Caco-2 (cell line): ENCODE data around the gene IRF2. TPM values are rescaled to one million over a fixed set of nuclear protein-coding genes. Genes with fewer than 3 reads are reported as not detected.

ENCODE experiments used
- BruUV-seq: library from RNA; stranded (reverse); fragments of 400-500 nt; replicated peaks from 2 replicates; lab custom pipeline; 2021; lab: Mats Ljungman, UMichigan
- CTCF ChIA-PET: fragments of 300-600 bp; sonication (Branson Sonifier 250); formaldehyde crosslinking; loops from one replicate; lab custom pipeline; 2022; ENCODE audit warnings: antibody characterized with exemption; lab: Charles Lee
- POLR2A ChIA-PET: fragments of 300-600 bp; sonication (Branson Sonifier 250); formaldehyde crosslinking; loops from one replicate; lab custom pipeline; 2022; ENCODE audit warnings: antibody characterized with exemption; lab: Charles Lee
- DNase-seq, 2 experiments: peaks; one replicate each; pipeline versions ENCODE4 v3.0.0 to v3.0.0-alpha.2; 2020 to 2022
- H3K27me3 ChIP-seq: replicated peaks from 2 replicates; pipeline ENCODE4 v1.6.0; 2011; ENCODE audit warnings: low read length; ENCODE audit not compliant: control insufficient read depth, insufficient read depth
- H3K36me3 ChIP-seq: 2 replicates; pipeline ENCODE4 v1.5.1; 2011; ENCODE audit warnings: low read length; ENCODE audit not compliant: control insufficient read depth, insufficient read depth
- H3K4me1 ChIP-seq: fragments of 250-450 bp; sonication (Bioruptor Pico); 2 replicates; pipeline ENCODE4 v1.5.1; 2020; ENCODE audit warnings: mild to moderate bottlenecking
- H3K4me3 ChIP-seq: 2 replicates; pipeline ENCODE4 v1.5.1; 2011; ENCODE audit warnings: low read depth, mild to moderate bottlenecking, control low read depth, low read length
- H3K9me3 ChIP-seq: fragments of 250-450 bp; sonication (Bioruptor Pico); 2 replicates; pipeline ENCODE4 v1.5.1; 2020; ENCODE audit warnings: mild to moderate bottlenecking, moderate library complexity
- H3K27ac Mint-ChIP-seq: one replicate; pipeline ENCODE4 v1.8.0; 2022; ENCODE audit warnings: mixed read lengths; ENCODE audit not compliant: unreplicated experiment
- H3K27me3 Mint-ChIP-seq: one replicate; pipeline ENCODE4 v1.8.0; 2022; ENCODE audit warnings: mixed read lengths; ENCODE audit not compliant: insufficient read depth, unreplicated experiment
- H3K36me3 Mint-ChIP-seq: one replicate; pipeline ENCODE4 v1.8.0; 2022; ENCODE audit warnings: mild to moderate bottlenecking, mixed read lengths; ENCODE audit not compliant: insufficient read depth, unreplicated experiment
- H3K4me1 Mint-ChIP-seq: one replicate; pipeline ENCODE4 v1.8.0; 2022; ENCODE audit warnings: low read depth, mixed read lengths; ENCODE audit not compliant: unreplicated experiment
- H3K4me3 Mint-ChIP-seq: one replicate; pipeline ENCODE4 v1.8.0; 2022; ENCODE audit warnings: mild to moderate bottlenecking, moderate library complexity, mixed read lengths; ENCODE audit not compliant: unreplicated experiment
- H3K9me3 Mint-ChIP-seq: one replicate; pipeline ENCODE4 v1.8.0; 2022; ENCODE audit warnings: mixed read lengths; ENCODE audit not compliant: unreplicated experiment
- intact Hi-C: fragments of 100-400 bp; cut with micrococcal nuclease; formaldehyde crosslinking; loops from one replicate; pipeline ENCODE4 v1.10.0; 2022; ENCODE audit not compliant: unreplicated experiment
- total RNA-seq: library from RNA; stranded (reverse); gene quantifications from 2 replicates; pipeline ENCODE4 v1.2.3, GENCODE V29; 2022
- TF ChIP-seq, protein P1 (sequence below), 2 experiments: fragments of 200-600 bp in 1 of 2; IDR thresholded peaks; 1 replicate in 1 of 2; 2 replicates in 1 of 2; pipeline versions ENCODE4 v1.5.1 to v1.8.0; 2011 to 2022; ENCODE audit warnings: antibody characterized with exemption in 1 of 2, control low read depth in 1 of 2, inconsistent platforms in 1 of 2, low read depth in 1 of 2, low read length in 1 of 2, mild to moderate bottlenecking in 1 of 2, moderate library complexity in 1 of 2; ENCODE audit not compliant: insufficient read depth in 1 of 2, severe bottlenecking in 1 of 2, unreplicated experiment in 1 of 2

The IRF2 gene
- total RNA-seq, 1 experiment from 2014 or later, result 9.2 TPM

- no TSS peak for BruUV-seq
- TF ChIP-seq, protein P1, sequence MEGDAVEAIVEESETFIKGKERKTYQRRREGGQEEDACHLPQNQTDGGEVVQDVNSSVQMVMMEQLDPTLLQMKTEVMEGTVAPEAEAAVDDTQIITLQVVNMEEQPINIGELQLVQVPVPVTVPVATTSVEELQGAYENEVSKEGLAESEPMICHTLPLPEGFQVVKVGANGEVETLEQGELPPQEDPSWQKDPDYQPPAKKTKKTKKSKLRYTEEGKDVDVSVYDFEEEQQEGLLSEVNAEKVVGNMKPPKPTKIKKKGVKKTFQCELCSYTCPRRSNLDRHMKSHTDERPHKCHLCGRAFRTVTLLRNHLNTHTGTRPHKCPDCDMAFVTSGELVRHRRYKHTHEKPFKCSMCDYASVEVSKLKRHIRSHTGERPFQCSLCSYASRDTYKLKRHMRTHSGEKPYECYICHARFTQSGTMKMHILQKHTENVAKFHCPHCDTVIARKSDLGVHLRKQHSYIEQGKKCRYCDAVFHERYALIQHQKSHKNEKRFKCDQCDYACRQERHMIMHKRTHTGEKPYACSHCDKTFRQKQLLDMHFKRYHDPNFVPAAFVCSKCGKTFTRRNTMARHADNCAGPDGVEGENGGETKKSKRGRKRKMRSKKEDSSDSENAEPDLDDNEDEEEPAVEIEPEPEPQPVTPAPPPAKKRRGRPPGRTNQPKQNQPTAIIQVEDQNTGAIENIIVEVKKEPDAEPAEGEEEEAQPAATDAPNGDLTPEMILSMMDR (IDR thresholded peaks at IDR 0.05; ENCODE audit: insufficient read depth in 1 of 2, low read depth in 1 of 2, low read length in 1 of 2, severe bottlenecking in 1 of 2, unreplicated experiment in 1 of 2), result no peak
- Mint-ChIP-seq H3K27ac (no peak overlapping the region), H3K4me3 (no peak overlapping the region), H3K27me3 (no peaks in the 10 kb centered on the region), H3K4me1 (peaks cover 9% of the 10 kb centered on the region), H3K9me3 (no peaks in the 10 kb centered on the region), H3K36me3 (peaks cover 1% of the 10 kb centered on the region)
- DNase-seq, result no peak
- POLR2A ChIA-PET, result no interaction called here
- Histone ChIP-seq H3K4me1 (no peaks in the 10 kb centered on the region), H3K27me3 (no peaks in the 10 kb centered on the region), H3K9me3 (no peaks in the 10 kb centered on the region), H3K4me3 (no peak overlapping the region), H3K36me3 (peaks cover 1% of the 10 kb centered on the region; the same call in 1 of the 2 replicates)
- CTCF ChIA-PET, result no interaction called here
- intact Hi-C loops, result no loop called here
Measured at GRCh38 chr4:184452740-184453139, 21.6 kb downstream of the IRF2 start.

DNA sequence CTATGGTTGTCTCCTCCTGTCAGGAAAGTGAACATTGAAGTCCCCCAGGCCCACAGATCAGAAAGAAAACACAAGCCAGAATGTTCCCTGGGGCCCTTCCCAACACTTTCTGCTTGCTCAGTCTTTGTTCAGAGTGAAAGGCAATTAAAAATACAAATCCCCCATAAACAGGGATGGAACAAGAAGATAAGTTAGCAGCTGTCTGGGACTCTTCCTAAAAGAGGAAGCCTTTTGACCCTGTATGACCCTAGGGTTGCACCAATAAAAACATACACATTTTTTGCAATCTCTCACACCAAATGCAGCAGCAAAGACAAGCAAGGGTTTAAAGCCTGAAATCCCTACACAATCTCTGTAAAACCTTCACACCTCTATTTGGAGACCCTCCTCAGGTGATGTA, 22.6 kb downstream of the IRF2 start:
- Mint-ChIP-seq H3K27me3 (no peaks in the 10 kb centered on the region), H3K9me3 (no peaks in the 10 kb centered on the region), H3K4me1 (peaks cover 9% of the 10 kb centered on the region), H3K27ac (no peak overlapping the region), H3K36me3 (no peaks in the 10 kb centered on the region), H3K4me3 (no peak overlapping the region)
- Histone ChIP-seq H3K36me3 (peaks cover 1% of the 10 kb centered on the region; the same call in 1 of the 2 replicates), H3K27me3 (no peaks in the 10 kb centered on the region), H3K4me3 (no peak overlapping the region), H3K4me1 (no peaks in the 10 kb centered on the region), H3K9me3 (no peaks in the 10 kb centered on the region)
- CTCF ChIA-PET, result no interaction called here
- intact Hi-C loops, result no loop called here
- TF ChIP-seq, protein P1 (IDR thresholded peaks at IDR 0.05; ENCODE audit: insufficient read depth in 1 of 2, low read depth in 1 of 2, low read length in 1 of 2, severe bottlenecking in 1 of 2, unreplicated experiment in 1 of 2), result no peak
- no peak for DNase-seq
- no TSS peak for BruUV-seq
- POLR2A ChIA-PET, result interaction anchor here (0.8 kb wide), 1 partner anchor 23 kb away, joined by 7 read pairs; the partner anchor contains the start of gene IRF2

DNA sequence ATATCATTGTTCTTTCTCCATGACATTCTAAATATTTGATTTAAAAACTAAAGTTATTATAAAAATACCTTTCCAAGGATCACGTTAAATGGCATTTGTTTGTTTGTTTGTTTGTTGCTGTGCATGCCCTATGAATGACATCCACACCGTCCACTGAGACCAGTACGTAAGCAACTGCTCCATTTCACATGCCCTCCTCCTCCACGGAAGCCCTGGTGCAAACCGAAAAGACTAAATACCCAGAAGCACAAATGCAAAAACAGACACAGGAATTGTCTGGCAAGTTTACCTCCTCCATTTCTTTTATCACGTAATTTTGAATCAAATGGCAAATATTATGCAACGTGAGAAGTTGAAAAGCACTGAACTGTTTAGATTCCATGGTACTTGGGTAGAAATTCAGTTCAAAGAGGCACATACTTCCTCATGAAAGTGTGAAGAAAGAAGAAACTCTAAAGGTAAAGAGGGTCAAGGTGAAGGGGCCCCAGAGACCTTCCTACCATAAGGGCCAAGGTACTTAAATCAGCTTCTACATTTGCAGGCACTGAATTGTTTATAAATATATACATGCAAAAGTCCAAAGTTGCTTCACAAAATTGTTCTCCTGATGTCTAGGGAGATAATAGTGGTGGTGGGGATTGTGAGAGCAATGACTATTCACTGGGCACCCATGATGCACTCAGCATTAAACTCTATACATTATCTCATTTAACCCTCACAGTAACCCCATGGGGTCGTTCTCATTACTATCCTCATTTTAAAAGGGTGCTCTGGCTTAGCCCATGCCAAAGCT, 23.4 kb downstream of the IRF2 start:
- Mint-ChIP-seq H3K36me3 (no peaks in the 10 kb centered on the region), H3K9me3 (no peaks in the 10 kb centered on the region), H3K4me3 (no peak overlapping the region), H3K27me3 (no peaks in the 10 kb centered on the region), H3K4me1 (peaks cover 9% of the 10 kb centered on the region), H3K27ac (no peak overlapping the region)
- intact Hi-C loops, result no loop called here
- ChIA-PET POLR2A (interaction anchor here (0.8 kb wide), 1 partner anchor 24 kb away, joined by 7 read pairs; the partner anchor contains the start of gene IRF2), CTCF (no interaction called here)
- DNase-seq, result no peak
- no TSS peak for BruUV-seq
- Histone ChIP-seq H3K4me3 (no peak overlapping the region), H3K9me3 (no peaks in the 10 kb centered on the region), H3K4me1 (no peaks in the 10 kb centered on the region), H3K27me3 (no peaks in the 10 kb centered on the region), H3K36me3 (no peaks in the 10 kb centered on the region; the same call in 1 of the 2 replicates)
- TF ChIP-seq, protein P1 (IDR thresholded peaks at IDR 0.05; ENCODE audit: insufficient read depth in 1 of 2, low read depth in 1 of 2, low read length in 1 of 2, severe bottlenecking in 1 of 2, unreplicated experiment in 1 of 2), result no peak
